Activated naive CD4-positive, alpha-beta T cell treated with Interleukin-2 at 50 U/mL for 16 hours (primary cell): Measurements from ENCODE around the gene EFR3B.
A peak's percentile ranks its signal among the peaks of the same experiment; 100 is the strongest.

ENCODE experiments used
- DNase-seq: peaks from one replicate; pipeline ENCODE4 v3.0.0-alpha.2; 2020

Gene EFR3B

DNA sequence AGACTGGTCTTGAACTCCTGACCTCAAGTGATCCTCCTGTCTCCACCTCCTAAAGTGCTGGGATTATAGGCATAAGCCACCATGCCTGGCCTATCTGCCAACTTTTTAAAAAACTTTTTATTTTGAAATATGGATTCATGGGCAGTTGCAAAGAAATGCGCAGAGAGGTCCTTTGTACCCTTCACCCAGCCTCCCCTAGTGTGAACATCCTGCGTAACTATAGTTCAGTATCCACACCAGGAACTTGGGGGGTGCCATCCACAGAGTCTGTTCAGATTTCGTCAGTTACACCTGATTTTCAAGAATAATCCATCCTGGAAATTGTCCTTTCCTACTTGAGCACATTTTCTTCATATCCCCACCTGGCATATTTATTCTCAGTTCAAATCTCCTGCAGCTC, 33.0 kb downstream of the EFR3B start:
- no peak for DNase-seq

DNA sequence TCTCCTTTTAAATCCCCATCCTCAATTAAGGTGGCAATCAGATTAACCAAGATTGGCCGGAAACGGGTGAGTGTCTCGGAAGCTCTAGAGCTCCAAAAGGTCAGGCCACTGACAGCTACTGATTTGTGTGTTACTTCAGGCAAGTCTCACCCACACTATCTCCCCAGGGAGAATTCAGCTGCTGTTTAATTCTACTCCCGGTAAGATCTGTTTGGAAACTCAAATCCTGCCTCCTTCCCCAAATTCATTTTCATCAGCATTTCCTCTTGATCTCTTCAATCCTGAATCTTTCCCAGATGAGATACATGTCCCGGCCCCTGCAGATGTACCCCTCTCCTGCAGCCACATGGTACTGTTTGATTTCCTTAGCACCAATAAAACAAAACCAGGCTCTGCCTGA, 34.9 kb downstream of the EFR3B start:
- DNase-seq = no peak

DNA sequence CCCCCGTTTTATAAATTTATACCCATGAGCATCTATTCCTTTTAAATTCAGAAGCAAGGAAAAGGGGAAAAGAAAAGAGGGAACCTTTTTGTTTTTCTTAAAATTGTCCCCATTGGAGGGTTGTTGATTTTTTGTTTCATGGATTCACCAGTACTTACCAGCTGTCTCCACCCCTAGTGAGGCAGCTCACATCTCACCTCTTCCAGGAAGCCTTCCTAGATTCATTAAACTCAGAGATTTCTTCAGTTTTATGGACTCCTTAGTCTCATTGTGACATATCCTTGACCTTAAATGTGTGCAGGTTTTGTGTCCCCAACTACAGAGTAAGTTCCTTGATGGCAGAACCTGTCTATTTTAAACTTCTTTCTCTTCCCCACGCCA, 35.9 kb downstream of the EFR3B start:
- DNase-seq = no peak

- no peak for DNase-seq
Measured at GRCh38 chr2:25078170-25079049, 36.5 kb downstream of the EFR3B start.

- DNase-seq = no peak
Measured at GRCh38 chr2:25079050-25079635, 37.3 kb downstream of the EFR3B start.

DNA sequence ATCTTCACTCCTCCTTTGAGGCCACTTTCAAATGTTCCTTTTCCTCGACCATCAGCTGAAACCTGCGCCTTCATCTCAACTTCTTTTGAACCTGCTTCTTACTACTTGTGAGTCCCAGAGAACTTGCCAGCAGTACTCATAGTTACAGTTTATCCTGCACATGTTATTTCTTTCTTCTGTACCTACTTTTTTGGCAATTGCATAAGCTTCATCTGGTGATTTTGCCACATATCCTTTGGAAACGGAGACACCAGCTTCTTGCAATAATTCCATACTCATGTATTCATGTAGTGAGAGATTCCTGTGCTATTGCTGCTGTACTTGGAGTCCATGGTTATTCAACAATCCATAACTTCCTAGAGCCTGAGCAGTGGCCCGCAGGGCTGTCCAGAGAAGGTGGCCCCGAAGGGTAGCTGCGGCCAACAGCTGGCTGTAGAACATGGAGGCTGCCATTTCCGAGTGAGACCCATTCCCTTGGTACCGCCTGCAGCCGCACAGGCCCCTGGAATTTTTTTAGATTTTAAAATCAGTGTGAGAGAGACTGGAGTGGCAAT, 39.4 kb downstream of the EFR3B start:
- no peak for DNase-seq

GRCh38 chr2:25082002-25082622, 40.2 kb downstream of the EFR3B start:
- DNase-seq = no peak

DNA sequence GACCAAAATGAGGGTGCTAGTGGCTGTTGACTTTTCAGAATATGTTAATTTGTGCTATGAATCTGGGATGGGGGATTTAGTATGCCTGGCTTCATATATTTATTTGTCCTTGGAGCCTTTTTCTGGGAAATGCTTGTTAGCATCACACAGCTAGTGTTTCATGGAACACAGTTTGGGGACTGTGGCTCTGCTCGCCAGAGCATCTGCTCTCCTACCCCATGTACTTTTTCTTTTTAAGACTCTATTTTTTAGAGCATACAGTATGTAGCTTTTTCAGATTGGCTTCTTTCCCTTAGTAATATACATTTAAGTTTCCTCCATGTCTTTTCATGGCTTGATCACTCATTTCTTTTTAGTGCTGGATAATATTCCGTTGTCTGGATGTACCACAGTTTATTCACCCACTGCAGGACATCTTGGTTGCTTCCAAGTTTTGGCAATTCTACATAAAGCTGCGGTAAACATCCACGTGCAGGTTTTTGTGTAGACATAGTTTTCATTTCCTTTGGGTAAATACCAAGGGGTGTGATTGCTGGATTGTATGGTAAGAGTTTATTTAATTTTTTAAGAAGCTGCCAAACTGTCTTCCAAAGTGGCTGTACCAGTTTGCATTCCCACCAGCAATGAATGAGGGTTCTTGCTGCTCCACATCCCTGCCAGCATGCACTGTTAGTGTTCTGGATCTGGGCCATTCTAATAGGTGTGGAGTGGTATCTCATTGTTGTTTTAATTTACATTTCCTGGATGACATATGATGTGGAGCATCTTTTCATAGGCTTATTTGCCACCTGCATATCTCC, 44.1 kb downstream of the EFR3B start:
- DNase-seq = no peak

GRCh38 chr2:25088817-25089516, 47.1 kb downstream of the EFR3B start:
- DNase-seq = no peak

GRCh38 chr2:25089605-25090315, 47.9 kb downstream of the EFR3B start:
- DNase-seq = no peak

DNA sequence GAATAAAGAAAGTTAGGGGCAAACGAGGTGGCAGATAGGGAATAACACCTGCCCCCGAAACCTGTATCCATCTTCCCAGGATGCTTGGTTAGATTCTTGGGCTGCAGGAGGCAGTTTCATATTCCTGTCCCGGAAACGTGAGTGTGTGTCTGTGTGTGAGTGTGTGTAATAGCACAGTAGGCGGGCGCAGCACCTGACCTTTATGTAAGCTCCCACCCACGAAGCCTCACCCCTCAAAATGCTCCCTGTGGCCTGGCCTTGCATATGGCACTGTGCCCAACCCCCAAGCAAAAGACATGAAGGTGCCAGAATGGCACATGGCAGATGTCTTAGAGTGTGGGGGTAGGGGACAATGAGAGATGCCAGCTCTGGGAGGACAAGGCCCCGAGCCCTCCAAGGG, 48.9 kb downstream of the EFR3B start:
- DNase-seq = no peak

DNA sequence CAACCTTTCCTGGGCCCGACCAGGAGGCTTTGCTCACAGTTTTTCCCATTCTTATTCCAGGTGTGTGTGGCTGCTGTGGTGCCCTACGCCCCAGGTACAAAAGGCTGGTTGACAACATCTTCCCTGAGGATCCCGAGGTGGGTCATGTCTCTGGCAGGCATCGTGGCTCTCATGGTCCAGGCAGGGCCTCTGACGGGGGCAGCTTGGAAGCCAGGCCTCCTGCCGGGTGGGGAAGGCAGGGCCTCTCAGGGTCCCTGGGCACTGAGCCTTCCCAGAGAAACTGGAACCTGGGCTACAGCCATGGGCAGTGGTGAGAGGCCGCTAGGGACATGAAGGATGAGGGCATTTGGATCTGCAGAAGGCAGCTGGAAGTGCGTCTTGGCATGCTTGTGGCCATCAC, 49.4 kb downstream of the EFR3B start:
- no peak for DNase-seq

- DNase-seq = no peak
Measured at GRCh38 chr2:25098056-25098455, 56.2 kb downstream of the EFR3B start.

DNA sequence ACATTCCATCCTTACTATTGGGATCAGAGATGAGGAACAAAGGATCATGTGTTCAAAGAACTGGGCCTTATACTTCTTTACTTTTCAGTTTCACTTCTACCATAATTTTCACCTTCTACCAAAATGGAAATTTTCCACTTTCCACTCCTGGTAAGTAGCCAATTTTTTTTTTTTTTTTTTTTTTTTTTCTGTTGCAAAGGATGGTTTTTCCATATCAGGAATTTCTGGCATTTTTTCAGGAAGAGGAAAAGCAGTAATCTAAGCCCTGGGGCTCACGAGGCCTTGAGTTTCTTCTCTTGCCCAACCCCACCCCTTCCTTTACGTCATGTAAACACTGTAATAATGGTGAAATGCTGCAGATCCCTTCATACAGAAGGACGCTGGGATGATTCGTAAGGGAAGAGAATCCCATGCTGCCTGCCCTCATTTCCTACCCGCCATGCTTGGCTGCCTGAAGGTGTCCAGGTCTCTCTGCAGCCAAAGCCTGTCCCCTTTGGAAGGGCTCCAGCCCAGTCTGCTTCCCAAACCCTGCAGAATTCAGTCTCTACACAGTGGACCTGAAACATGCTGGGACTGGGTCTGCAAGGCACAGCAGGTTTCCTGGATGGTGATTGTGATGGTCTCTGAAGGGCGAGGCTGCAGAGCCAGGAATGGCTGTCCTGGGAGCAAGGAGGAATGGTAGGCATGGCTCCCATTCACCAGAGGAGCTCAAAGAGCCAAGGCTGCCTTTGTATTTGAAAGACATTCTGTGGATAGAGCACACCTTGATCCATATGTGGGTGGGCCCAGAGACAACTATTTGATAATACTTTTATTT, 57.0 kb downstream of the EFR3B start:
- no peak for DNase-seq

DNA sequence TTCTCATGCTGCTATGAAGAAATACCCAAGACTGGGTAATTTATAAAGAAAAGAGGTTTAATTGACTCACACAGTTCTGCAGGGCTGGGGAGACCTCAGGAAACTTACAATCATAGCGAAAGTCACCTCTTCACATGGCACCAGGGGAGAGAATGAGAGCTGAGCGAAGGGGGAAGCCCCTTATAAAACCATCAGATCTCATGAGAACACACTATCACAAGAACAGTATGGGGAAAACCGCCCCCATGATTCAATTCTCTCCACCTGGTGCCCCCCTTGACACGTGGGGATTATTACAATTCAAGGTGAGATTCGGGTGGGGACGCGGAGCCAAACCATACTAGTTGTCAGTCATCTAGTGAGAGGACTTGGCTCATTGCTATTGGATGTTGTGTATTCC, 60.5 kb downstream of the EFR3B start:
- peak; percentile 27 for DNase-seq

DNA sequence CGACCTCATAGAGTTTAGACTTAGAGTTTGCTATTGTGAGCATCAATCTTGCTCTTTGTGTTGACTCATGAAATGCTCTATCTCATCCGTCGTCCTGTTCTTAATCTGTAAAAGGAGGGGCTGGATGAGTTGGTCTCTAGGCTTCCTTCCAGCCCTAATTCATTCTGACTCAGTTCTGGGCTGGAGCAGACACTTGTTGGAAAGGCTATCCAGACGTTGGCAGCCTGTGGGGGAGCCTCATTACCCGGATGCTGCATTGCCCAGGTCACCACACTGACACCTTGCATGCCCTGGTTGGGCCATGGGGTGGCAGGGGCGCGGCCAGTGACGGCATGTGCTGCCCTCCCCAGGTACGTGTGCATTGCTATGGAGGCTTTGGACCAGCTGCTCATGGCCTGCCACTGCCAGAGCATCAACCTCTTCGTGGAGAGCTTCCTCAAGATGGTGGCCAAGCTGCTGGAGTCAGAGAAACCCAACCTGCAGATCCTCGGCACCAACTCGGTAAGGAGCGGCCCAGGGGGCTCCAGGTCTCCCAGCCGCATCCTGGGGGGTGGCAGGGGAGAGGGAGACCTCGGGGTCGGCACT, 61.5 kb downstream of the EFR3B start:
- no peak for DNase-seq

DNA sequence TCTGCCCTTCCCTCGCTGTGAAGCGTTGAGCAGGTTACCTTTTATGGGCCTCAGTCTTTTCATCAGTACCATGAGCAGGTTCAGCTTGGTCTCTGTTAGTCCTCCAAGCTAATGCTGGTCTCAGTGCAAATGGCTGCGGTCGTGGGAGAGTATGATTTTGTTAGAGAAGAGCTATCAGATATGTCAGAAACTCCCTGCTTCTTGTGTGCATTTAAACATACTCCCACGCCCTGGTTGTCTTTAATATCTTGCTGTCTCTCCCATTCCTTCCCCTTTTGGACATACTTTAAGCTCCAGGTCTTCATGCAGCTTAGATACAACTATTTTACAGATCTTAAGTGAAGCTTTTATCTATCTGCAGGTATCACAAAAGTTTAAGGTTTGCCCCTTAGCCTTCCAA, 62.9 kb downstream of the EFR3B start:
- DNase-seq = no peak

DNA sequence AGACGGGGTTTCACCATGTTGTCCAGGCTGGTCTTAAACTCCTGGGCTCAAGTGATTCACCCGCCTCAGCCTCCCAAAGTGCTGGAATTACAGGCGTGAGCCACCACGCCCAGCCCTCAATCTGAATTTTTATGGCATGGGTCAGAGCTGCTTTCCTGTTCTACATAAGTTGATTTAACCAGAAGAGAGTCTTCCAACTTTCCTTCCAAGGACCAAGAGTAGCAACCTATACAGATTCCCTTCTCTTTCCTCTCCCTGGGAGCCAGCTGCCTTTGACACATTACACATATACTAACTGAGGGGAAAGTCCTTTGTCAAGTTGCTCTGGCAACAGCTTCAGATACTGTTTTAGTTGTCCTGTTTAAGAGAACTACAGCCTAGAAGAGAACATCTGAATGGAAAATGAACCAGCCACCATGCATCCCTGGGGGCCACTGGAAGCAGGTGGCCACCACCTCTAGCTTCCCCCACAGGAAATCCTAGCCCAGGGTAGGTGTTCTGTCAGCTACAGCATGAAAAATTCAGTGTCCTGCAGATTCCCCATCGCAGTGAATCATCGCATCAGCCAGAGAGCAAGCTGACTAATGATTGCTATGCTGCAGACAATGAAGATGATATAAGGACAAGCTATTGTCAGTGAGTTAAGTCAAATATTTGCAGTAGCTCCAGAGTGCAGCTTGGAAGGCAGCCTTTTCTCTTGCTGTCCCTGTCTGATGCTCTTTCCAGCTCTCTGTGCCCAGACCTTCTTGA, 63.6 kb downstream of the EFR3B start:
- DNase-seq = no peak

DNA sequence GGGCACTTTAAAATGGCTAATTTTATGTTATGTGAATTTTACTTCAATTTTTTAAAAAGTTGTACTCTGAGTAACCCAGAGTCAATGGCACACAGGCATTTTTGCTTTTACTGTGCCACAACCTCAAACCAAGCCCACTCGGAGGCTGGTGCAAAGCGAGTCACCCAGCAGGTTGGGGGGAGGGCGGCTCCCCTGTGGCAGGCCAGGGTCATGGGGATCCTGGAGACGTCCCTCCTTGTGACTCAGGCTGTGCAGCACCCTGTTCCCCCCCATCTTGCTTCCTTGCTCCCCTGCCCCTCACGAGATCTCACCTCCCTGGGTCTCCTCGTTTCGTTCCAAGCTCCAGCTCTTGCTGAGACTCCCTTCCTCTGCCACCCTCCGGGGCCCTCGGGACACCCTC, 67.9 kb downstream of the EFR3B start:
- no peak for DNase-seq

DNA sequence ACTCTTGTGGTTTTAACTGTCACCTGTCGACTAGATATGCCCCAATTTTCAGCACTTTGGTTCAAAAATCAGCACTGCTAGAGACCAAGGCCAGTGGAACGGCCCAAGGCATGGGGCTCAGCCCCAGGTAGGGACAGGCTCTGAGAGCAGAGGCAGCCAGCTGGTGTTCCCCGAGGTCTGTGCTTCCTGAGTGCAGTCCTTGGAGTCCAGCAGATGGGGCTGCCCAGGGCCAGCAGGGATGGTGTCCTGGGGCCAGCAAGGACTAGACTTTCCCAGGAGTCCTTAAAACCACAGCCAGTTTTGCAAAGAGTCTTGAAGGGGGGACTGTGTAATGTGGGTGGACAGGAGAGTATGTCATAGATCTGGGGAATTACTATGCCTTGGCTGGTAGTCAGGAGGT, 70.2 kb downstream of the EFR3B start:
- DNase-seq = no peak
